Lower leg skin (tissue), 3 donors: Measurements from ENCODE around the gene ITGA11.

ENCODE experiments used
- POLR2A ChIP-seq, 2 donors: fragments of 450-650 bp; IDR thresholded peaks; one replicate each; pipeline ENCODE4 v1.6.1; 2016 to 2017; ENCODE audit warnings: antibody characterized with exemption in 2 of 2, mild to moderate bottlenecking in 1 of 2, moderate library complexity in 1 of 2
- TF ChIP-seq, protein P1 (sequence below), 3 donors: fragments of 450-650 bp; IDR thresholded peaks; one replicate each; pipeline ENCODE4 v1.5.1; 2016; ENCODE audit warnings: antibody characterized with exemption in 3 of 3, mild to moderate bottlenecking in 3 of 3, moderate library complexity in 2 of 3

DNA sequence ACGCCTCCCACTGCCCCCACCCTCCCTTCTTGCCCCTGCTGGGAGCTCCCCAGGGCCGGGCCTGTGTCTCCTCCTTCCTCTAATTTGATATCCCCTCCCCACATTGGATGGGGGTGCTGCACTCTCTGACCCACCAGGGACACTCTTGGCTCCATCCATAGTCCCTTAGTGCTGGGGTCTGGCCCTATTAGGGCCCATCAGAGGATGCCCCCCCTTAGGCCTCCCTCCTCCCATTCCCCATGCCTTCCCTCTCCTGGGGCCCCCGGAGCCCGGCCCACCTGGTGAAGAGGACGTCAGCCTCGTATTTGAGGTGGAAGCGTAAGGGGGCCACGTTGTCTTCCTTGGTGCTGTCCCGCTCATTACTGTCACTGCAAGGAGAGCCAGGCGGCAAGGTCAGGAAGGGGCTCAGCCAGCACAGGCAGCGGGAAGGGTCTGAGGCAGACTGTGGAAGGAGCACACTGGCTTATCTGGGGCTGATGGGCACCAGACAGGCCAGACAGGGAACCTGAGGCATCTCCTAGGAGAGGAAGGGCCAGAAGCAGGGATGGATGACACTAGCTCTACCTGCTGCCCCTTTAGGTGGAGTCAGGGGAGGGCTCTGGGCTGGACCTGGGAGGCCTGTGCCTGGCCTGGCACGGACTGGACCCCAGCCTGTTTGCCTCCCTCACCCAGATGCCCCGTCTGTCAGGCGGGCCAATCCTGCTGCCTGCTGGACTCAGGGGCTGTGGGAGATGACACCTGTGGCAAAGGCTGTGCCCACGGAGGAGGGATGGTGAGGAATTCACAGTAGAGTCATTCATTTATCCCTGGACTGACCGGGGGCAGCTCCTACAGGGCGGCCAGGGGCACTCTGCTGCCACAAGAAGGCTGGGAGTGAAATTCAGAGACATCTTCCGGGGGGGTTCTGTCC, 118.2 kb downstream of the ITGA11 start:
- TF ChIP-seq, protein P1, sequence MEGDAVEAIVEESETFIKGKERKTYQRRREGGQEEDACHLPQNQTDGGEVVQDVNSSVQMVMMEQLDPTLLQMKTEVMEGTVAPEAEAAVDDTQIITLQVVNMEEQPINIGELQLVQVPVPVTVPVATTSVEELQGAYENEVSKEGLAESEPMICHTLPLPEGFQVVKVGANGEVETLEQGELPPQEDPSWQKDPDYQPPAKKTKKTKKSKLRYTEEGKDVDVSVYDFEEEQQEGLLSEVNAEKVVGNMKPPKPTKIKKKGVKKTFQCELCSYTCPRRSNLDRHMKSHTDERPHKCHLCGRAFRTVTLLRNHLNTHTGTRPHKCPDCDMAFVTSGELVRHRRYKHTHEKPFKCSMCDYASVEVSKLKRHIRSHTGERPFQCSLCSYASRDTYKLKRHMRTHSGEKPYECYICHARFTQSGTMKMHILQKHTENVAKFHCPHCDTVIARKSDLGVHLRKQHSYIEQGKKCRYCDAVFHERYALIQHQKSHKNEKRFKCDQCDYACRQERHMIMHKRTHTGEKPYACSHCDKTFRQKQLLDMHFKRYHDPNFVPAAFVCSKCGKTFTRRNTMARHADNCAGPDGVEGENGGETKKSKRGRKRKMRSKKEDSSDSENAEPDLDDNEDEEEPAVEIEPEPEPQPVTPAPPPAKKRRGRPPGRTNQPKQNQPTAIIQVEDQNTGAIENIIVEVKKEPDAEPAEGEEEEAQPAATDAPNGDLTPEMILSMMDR (IDR thresholded peaks at IDR 0.05), result no peak
- TF ChIP-seq POLR2A (IDR thresholded peaks at IDR 0.05), result no peak
